Endothelial cell of umbilical vein (primary cell): ENCODE data around the gene P2RY6. TPM values are rescaled to one million over a fixed set of nuclear protein-coding genes. Genes with fewer than 3 reads are reported as not detected.

ENCODE experiments used
- BruUV-seq: library from RNA; stranded (reverse); fragments of 400-500 nt; replicated peaks from 2 replicates; lab custom pipeline; 2021; lab: Mats Ljungman, UMichigan
- CTCF ChIA-PET: fragments of 300-600, 350-600 bp; sonication (Branson Sonifier 250); formaldehyde crosslinking; loops from one replicate; lab custom pipeline; 2021; ENCODE audit warnings: antibody characterized with exemption, inconsistent platforms; lab: Charles Lee
- POLR2A ChIA-PET: fragments of 300-600, 350-600 bp; sonication (Branson Sonifier 250); formaldehyde crosslinking; loops from one replicate; lab custom pipeline; 2021; ENCODE audit warnings: antibody characterized with exemption, inconsistent platforms; lab: Charles Lee
- DNase-seq: peaks from one replicate; pipeline ENCODE4 v3.0.0-alpha.2; 2011; ENCODE audit warnings: low read depth, low spot score
- FAIRE-seq: peaks from 2 replicates; lab custom pipeline; 2011; peaks lifted over from hg19 to GRCh38; lab: Jason Lieb, UNC
- H2AFZ ChIP-seq: 2 replicates; pipeline ENCODE4 v1.6.0; 2012; ENCODE audit warnings: low read depth, low read length, control low read depth, inconsistent platforms
- H3K27ac ChIP-seq: 2 replicates; pipeline ENCODE4 v1.5.1; 2011; ENCODE audit warnings: low read depth, mild to moderate bottlenecking, control low read depth, low read length, moderate library complexity; ENCODE audit not compliant: insufficient read depth
- H3K27me3 ChIP-seq, 2 experiments: 2 replicates each; pipeline versions ENCODE4 v1.6.0 to v1.6.1; 2011; ENCODE audit warnings: low read length in 2 of 2, mixed read lengths in 1 of 2; ENCODE audit not compliant: control insufficient read depth in 2 of 2, insufficient read depth in 2 of 2
- H3K36me3 ChIP-seq, 2 experiments: 2 replicates in 1 of 2; 3 replicates in 1 of 2; pipeline ENCODE4 v1.5.1; 2011; ENCODE audit warnings: low read length in 2 of 2, mild to moderate bottlenecking in 1 of 2, moderate library complexity in 1 of 2; ENCODE audit not compliant: control insufficient read depth in 2 of 2, insufficient read depth in 2 of 2; ENCODE audit errors: extremely low read depth in 1 of 2
- H3K4me1 ChIP-seq: 3 replicates; pipeline ENCODE4 v1.5.1; 2011; ENCODE audit warnings: mild to moderate bottlenecking, low read length; ENCODE audit not compliant: control insufficient read depth, insufficient read depth; ENCODE audit errors: extremely low read depth
- H3K4me2 ChIP-seq: 2 replicates; pipeline ENCODE4 v1.6.1; 2011; ENCODE audit warnings: low read length, control low read depth, mixed read lengths; ENCODE audit not compliant: insufficient read depth
- H3K4me3 ChIP-seq, 3 experiments: fragments of 200-600 bp in 1 of 3; sonication (generic), shearing (Covaris generic) in 1 of 3; replicated peaks in 1 of 3; 2 replicates each; pipeline ENCODE4 v1.5.1; 2011 to 2016; ENCODE audit warnings: control low read depth in 3 of 3, low read length in 3 of 3, mild to moderate bottlenecking in 2 of 3, inconsistent platforms in 1 of 3, low read depth in 1 of 3, moderate library complexity in 1 of 3; ENCODE audit not compliant: insufficient read depth in 1 of 3
- H3K79me2 ChIP-seq: 2 replicates; pipeline ENCODE4 v1.6.0; 2012; ENCODE audit warnings: low read length, inconsistent platforms; ENCODE audit not compliant: control insufficient read depth, insufficient read depth
- H3K9ac ChIP-seq: replicated peaks from 2 replicates; pipeline ENCODE3; 2011; ENCODE audit warnings: low read length, control low read depth; ENCODE audit not compliant: insufficient read depth; ENCODE audit errors: extremely low read depth
- H3K9me1 ChIP-seq: replicated peaks from 3 replicates; pipeline ENCODE4 v1.6.0; 2011; ENCODE audit warnings: mild to moderate bottlenecking, low read length; ENCODE audit not compliant: control insufficient read depth, insufficient read depth; ENCODE audit errors: extremely low read depth
- H3K9me3 ChIP-seq: replicated peaks from 2 replicates; pipeline ENCODE4 v1.5.1; 2012; ENCODE audit warnings: low read length, inconsistent platforms; ENCODE audit not compliant: control insufficient read depth, insufficient read depth
- H4K20me1 ChIP-seq: replicated peaks from 2 replicates; pipeline ENCODE3; 2011; ENCODE audit warnings: mild to moderate bottlenecking, low read length; ENCODE audit not compliant: control insufficient read depth, insufficient read depth; ENCODE audit errors: extremely low read depth
- CTCF ChIP-seq, 2 donors: IDR thresholded peaks; 1 replicate in 1 of 2; 2 replicates in 1 of 2; pipeline ENCODE4 v1.5.1; 2011; ENCODE audit warnings: low read length in 2 of 2, mild to moderate bottlenecking in 2 of 2, moderate library complexity in 2 of 2, control low read depth in 1 of 2, inconsistent platforms in 1 of 2, low read depth in 1 of 2; ENCODE audit not compliant: insufficient read depth in 1 of 2; ENCODE audit errors: extremely low read depth in 1 of 2
- EZH2 ChIP-seq: IDR thresholded peaks from 2 replicates; pipeline ENCODE4 v1.6.1; 2012; ENCODE audit warnings: borderline replicate concordance, low read depth, mild to moderate bottlenecking, moderate library complexity, low read length, inconsistent platforms; ENCODE audit not compliant: severe bottlenecking
- FOS ChIP-seq: IDR thresholded peaks from 2 replicates; pipeline ENCODE4 v1.6.1; 2011; ENCODE audit warnings: mild to moderate bottlenecking, low read length, moderate library complexity, borderline replicate concordance; ENCODE audit not compliant: insufficient read depth
- GATA2 ChIP-seq: IDR thresholded peaks from 2 replicates; pipeline ENCODE4 v1.7.0; 2011; ENCODE audit warnings: low read depth, mild to moderate bottlenecking, moderate library complexity, mixed read lengths, low read length; ENCODE audit not compliant: insufficient read length, insufficient read depth
- JUN ChIP-seq: IDR thresholded peaks from 2 replicates; pipeline ENCODE4 v1.6.1; 2011; ENCODE audit warnings: borderline replicate concordance, low read depth; ENCODE audit not compliant: insufficient read length, insufficient read depth
- MAX ChIP-seq: IDR thresholded peaks from 2 replicates; pipeline ENCODE4 v1.6.1; 2011; ENCODE audit not compliant: insufficient read depth, insufficient read length
- MYC ChIP-seq: IDR thresholded peaks from one replicate; pipeline ENCODE4 v1.6.1; 2011; ENCODE audit warnings: mild to moderate bottlenecking, low read depth, low read length
- POLR2A ChIP-seq: IDR thresholded peaks from 2 replicates; pipeline ENCODE4 v1.6.1; 2012; ENCODE audit warnings: low read depth, mild to moderate bottlenecking, control low read depth, low read length
- POLR2AphosphoS5 ChIP-seq: IDR thresholded peaks from 2 replicates; pipeline ENCODE4 v1.6.1; 2012; ENCODE audit warnings: low read depth, mild to moderate bottlenecking, control low read depth, low read length, moderate library complexity; ENCODE audit not compliant: insufficient read depth
- dilution Hi-C: fragments of 300-500 bp; cut with MboI; formaldehyde crosslinking; loops from one replicate; pipeline ENCODE4 v1.15.0; 2019; ENCODE audit warnings: low sequenced_read_pairs; ENCODE audit not compliant: extremely low pct_ligation_motif_present
- intact Hi-C: fragments of 100-400 bp; cut with micrococcal nuclease; formaldehyde crosslinking; loops from one replicate; pipeline ENCODE4 v1.10.0; 2022
- polyA plus RNA-seq, 4 experiments: library from polyadenylated mRNA; depleted of rRNA in 3 of 4; stranded (reverse) in 3 of 4; unstranded in 1 of 4; fragments of >200 nt; gene quantifications; 2 replicates each; pipeline versions ENCODE4 v1.2.1 to v1.2.3, GENCODE V29; 2011 to 2012; ENCODE audit warnings: missing spikeins in 1 of 4
- total RNA-seq: library from RNA; stranded (reverse); gene quantifications from 2 replicates; pipeline ENCODE4 v1.2.3, GENCODE V29; 2021

The P2RY6 gene
- total and polyA plus RNA-seq, 2 donors (not counting 3 experiments of a cell fraction or from before 2014, with no cell fraction given), result 0.47 TPM; not detected in 1

GRCh38 chr11:73337846-73338245 is 65.7 kb downstream of the P2RY6 start:
- BruUV-seq, result no TSS peak
- H3K4me1 ChIP-seq, result peaks cover 28% of the 10 kb centered on the region
- no peak overlapping the region for H3K9ac ChIP-seq
- no peak overlapping the region for H2AFZ ChIP-seq
- no peaks in the 10 kb centered on the region for H3K79me2 ChIP-seq
- POLR2A ChIA-PET, result no interaction called here
- H3K9me1 ChIP-seq, result no peaks in the 10 kb centered on the region
- H4K20me1 ChIP-seq, result no peaks in the 10 kb centered on the region
- FAIRE-seq, result no peak
- intact Hi-C loops (no loop called here), dilution Hi-C loops (no loop called here)
- no peak overlapping the region for H3K4me2 ChIP-seq
- no peak overlapping the region for H3K27ac ChIP-seq
- TF ChIP-seq POLR2A (no peak), GATA2 (no peak), EZH2 (no peak), MAX (no peak), POLR2AphosphoS5 (no peak), CTCF (IDR thresholded peaks at IDR 0.05; ENCODE audit: extremely low read depth in 1 of 2, insufficient read depth in 1 of 2, low read depth in 1 of 2, low read length in 2 of 2) (no peak), JUN (no peak), MYC (no peak), FOS (no peak)
- CTCF ChIA-PET, result interaction anchor here (0.7 to 6.5 kb wide), 8 partner anchors 12 to 322 kb away, joined by 3 to 455 read pairs (median 8); partner anchors contain the start of gene ARHGEF17
- DNase-seq, result no peak
- no peak overlapping the region for H3K4me3 ChIP-seq
- no peaks in the 10 kb centered on the region for H3K9me3 ChIP-seq
- H3K36me3 ChIP-seq, result peaks cover 0 to 6% of the 10 kb centered on the region in 2 experiments
- H3K27me3 ChIP-seq, result no peaks in the 10 kb centered on the region
